CD4-positive, alpha-beta T cell treated with Interleukin-10 for 1 hour (primary cell): ENCODE data around the gene ADGRL2.

Experiments
- DNase-seq: peaks from one replicate; pipeline ENCODE4 v3.0.0-alpha.2; 2020

ADGRL2 gene

DNA sequence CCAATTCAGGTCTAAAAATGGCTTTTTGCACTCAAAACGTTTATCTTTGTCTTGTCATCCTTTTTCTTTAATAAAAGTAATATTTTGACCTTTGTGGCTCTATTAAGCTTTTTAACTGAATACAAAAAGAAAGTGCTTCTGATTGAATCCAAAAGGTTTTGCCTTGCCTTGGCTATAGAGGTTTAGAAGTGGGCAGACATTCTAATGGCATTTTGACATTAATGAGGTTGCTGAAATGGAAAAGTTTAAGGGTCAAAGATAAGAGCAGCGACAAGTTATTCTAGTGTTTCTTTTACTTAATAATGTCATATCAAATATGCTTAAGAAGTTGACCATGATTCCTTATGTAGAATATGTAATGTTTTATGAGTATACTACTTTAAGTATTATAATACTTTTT lies 120.2 kb downstream of the ADGRL2 start:
- DNase-seq: no peak

DNA sequence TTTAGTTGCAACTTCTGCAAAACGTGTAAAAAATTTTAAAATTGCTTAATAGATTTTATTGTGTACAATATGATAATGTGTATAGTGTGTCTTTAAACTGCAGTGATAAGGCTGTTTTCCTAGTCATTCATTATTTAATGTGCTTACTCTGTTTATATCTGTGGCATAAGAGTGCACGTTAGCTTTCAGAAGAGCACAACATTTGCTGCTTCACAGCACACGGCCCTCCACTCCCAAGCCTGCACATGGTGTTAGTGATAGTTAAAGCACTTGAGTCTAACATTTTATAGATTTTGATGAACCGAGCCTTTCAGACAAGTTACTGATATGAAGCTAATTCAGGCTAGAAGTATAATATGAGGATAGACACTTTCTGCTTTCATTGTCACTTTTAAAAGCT lies 120.6 kb downstream of the ADGRL2 start:
- DNase-seq: no peak

DNA sequence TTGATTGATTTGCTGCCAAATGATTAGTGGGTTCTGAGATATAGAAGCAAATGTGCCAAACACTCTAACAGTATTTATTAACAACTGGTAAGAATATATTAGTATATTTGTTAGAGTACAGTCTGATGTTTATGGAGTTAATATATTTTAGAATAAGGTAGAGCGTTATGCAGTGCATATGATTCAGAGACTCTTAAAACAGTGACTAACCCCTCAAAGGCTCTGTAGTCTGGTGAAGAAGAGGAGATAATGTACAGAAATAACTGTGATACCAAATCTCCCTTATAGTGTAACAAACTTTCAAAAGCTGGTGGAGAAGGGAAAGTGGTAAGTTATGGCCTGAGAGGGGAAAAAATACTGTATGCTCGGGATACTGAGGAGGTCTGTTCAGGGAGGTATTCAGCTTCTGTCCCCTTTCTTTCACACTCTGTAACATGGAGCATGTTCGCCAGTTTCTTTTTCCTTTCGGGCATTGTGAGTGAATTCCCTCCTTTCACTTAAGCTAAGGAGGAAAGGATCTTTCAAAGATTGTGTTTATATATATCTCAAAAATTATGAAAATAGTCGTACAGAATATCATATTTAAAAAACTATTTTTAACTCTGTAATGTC lies 121.2 kb downstream of the ADGRL2 start:
- no peak for DNase-seq

DNA sequence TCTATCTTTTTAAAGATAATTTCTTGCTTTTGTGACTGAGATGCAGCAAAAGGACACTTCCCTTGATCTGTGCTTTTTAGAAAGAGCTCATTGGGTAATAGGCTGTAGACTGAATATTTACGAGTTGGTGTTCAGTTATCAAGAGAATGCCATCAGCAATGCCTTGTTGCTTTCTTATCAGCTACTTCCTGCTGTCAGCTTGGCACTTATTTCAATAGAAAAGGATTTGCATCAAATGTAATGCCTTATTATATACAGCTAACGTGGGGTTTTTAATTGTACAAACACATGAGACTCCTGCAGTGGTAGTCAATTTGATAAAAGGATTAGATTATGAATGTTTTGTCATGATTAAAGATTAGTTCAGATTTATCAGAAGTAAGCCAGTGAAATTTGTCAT lies 122.2 kb downstream of the ADGRL2 start:
- DNase-seq: no peak

DNA sequence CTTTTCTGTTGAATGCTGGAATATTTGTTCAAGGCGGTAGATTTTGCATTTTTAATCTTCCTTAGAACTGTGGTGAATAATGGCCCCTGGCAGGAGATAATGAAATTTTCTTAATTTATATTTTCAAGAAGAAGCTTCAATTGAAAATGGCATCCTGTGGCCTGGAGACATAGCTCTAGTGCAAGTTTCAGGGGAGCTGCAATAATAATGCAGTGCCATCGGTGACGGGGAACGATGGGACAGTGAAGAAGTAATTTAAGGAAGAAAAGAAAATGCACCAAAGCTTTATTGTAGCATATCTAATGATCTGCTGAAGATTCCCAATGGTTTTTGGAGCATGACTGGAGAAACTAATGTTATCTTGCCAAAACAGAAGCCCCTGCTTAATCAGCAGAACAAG lies 128.4 kb downstream of the ADGRL2 start:
- DNase-seq: no peak

DNA sequence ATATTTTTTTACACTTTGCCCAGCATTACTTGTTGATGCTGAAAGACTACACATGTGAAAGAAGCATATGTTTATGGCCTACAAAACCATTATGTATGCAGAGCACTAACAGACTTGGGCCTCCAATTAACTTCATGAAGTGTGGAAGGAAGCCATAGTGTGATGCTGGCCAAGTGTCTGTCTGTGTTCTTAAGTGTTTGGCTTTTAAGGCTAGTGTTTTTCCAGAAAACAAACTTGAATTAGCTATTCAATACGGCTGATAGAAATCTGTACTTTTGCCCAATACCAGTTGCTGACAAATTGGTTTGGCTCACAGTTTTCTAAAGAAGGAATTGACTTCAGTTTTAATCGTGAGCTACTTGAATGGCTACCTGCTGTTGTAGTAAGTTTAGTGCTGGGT lies 136.1 kb downstream of the ADGRL2 start:
- no peak for DNase-seq

DNA sequence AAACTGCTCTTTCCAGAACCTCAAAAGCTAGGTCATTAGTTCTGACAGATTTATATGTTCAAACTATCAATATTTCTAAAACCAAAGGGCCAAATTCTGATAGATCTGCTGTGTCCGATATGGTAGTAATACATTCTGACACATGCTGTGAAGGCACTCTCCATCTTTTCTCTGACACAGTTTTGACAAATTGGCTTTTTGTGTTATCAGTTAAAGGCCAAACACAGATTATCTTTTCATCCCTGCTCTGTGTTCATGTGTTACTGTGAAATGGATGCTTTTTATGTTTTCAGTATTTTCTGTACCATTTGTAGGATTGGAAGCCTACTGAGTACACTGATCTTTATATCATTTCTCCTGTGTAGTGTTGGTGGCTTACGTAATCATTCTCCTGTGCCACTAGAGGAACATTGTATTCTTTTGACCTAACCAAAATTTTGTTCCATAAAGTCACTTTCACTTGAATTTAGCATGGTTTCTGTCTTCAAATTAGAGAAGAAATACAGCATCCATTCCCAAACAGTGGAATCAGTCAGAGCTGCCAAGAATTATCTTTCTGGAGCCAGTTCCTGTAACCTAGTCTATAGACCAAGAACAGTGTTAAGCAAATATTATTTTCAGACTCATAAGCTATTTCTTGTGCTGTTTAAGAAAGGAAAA lies 137.2 kb downstream of the ADGRL2 start:
- no peak for DNase-seq

DNA sequence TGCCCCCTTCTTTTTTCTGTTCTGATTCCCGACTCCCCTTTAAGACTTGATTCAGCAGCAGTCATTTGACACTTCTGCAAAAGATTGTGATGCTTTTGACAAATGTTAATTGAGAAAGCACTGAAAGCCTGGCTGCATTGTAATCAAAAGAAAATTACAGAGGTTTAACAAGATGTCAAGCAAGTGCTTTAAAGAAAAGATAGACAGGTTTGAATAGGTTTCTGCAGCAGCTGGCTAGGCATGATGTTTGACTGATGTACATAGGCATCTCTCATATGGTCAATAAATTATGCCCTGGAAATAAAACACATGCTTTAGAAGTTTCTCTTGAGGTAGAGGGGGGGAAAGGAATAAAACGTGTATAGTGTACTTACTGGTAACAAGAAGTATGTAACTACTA lies 147.8 kb downstream of the ADGRL2 start:
- no peak for DNase-seq

DNA sequence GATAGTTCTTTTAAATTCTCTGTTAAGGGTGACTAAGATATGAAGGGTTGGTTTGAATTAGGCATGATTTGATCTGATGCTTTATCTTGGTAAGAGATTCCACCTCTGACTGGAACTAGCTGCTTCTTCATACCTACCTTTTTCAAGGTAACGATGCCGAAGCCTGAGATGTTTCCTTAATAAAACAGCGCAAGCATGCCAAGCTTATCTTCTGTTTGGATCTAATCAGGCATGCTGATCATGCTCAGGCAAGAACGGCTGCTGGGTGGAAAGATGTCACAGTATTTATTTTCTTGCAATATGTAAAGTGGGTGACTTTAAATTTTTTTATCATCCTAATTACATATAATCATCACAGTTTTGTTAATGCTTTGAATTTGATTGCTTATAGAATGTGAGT lies 148.7 kb downstream of the ADGRL2 start:
- DNase-seq: no peak

DNA sequence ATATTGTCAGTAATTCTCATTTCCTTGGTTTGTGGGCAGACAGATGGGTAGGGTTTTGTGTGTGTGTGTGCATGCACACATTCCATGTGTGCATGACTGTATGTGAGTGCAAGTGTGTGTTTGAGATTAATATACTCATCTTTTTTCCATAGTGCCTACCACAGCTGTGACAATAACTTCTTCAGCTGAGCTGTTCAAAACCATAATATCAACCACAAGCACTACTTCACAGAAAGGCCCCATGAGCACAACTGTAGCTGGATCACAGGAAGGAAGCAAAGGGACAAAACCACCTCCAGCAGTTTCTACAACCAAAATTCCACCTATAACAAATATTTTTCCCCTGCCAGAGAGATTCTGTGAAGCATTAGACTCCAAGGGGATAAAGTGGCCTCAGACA lies 149.3 kb downstream of the ADGRL2 start:
- DNase-seq: no peak

DNA sequence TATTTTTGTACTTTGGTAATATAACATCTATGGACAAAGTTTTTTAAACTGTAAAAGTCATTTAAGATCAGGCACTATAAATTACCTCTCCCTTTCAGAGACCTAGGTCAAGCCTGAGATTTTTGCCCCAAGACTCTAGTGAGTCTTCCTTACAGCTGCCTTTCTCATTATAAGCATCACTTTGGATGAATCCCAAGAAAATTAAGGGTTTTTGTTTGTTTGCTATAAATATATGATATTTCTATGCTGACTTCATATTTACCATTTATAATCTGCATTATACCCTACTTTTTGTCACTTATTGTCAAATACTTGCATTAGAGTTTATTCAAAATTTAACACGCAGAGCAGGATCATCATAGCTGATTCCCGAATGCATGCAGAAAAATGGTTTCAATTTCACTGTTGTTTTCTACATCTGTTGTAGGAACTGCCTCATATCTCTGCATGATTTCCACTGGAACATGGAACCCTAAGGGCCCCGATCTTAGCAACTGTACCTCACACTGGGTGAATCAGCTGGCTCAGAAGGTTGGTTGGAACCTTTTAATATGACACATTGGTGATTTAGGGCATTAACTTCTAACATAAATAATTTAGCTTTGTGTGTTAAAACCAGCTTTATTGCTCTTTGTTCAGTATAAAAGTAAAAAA lies 150.0 kb downstream of the ADGRL2 start:
- no peak for DNase-seq

DNA sequence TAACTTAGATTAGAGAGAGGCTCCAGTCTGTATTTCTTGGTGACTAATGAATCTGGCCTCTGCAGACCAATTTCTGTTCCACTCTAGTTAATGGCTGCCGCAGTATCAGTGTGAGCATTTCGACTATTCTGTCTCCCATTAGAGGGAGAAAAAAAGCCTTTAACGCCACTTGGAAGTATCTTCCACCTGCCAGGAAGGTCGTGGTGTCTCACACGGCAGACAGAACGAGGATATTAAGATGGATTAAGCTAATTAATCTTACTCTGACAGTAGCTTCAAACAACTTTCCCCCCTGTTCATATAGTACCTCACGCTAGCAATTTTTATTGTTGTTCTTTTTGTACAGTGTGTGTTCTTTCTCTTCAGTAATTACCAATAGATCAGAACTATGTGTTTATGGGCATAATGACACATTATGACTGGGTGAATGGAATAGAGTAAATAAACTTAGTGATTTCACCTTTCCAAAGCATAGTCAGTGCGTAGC lies 153.8 kb downstream of the ADGRL2 start:
- DNase-seq: no peak

DNA sequence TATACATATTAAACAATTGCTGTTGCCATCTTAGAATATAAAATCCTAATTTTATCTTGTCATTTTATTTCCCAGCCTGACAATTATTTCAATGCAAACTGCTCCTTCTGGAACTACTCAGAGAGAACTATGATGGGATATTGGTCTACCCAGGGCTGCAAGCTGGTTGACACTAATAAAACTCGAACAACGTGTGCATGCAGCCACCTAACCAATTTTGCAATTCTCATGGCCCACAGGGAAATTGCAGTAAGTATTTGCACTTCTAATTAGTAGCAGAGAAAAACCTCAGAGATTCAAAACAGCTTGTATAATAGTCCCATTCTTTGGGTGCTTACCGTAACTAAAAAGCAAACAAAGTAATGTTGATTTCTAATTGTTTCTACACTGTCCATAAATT lies 167.2 kb downstream of the ADGRL2 start:
- DNase-seq: no peak

DNA sequence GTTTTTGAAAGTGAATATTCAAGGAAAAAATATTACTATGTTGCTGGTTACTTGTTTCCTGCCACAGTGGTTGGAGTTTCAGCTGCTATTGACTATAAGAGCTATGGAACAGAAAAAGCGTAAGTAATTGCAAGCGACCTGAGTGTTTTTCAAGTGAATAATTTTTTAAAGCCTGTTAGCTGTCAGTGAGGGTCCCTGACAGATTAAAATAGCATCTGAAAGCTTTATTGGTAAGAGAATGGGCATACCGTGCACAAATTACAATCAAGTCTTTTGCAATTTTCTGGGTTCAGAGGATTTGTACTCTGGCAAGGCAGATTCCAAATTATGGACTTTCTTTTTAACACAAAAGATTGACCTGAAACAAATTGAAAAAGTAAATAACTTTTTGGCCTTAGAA lies 169.7 kb downstream of the ADGRL2 start:
- DNase-seq: no peak

DNA sequence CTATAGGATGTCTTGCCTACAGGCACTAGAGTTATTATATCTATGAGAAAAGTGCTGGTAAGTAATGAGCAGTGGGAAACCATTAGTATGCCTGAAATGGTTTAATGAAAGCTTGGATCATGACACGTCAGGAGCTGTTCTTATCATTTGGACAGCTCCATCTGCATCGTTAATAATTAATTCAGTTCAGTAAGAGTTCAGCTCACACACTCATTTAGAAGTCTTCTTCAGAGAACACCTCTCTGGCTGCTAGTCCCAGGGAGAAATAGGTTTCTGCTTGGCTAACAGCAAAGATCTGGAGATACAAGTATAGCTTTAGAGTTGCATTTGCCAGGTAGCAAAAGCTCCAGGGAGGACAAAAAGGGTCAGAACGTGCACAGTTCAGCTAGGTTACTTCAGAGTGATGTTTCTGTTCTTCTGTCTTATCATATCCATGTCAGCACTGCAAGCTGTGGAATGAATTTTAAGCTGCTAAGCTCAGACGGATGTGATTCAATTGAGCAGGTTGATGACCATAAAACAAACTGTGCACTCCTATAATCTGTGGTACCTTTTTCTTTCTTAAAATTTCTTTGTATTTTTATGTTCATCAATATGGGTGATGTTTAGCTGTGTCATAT lies 173.6 kb downstream of the ADGRL2 start:
- DNase-seq: no peak

DNA sequence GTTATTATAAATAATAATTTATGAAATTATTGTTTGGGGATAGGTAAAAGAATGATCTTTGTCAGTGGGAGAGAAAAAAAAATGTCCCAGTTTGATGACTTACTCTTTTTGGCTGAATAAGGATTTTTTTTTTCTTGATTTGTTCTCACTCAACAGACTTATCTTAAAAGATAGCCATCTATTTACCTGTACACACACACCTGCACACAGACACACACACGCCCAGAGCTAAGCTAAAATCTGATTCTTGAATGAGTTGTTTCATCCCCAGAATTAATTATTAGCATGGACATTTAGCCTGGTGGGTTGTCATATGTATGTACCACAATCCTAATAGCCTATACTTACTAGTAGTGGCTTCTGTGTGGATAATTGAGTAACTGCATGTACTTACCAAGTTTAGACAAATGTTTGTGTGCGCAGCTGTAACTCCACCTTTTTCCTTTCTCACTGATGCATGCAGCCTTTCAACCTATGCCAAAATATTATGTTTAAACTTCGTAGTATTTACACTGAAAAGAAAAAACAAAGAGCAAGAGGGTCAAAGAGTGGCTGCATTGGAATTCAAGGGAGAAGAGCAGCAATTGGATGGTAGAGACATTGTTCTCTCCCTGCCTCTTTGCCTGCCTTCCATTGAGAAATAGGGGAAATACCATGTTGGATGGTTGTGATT lies 174.3 kb downstream of the ADGRL2 start:
- no peak for DNase-seq

DNA sequence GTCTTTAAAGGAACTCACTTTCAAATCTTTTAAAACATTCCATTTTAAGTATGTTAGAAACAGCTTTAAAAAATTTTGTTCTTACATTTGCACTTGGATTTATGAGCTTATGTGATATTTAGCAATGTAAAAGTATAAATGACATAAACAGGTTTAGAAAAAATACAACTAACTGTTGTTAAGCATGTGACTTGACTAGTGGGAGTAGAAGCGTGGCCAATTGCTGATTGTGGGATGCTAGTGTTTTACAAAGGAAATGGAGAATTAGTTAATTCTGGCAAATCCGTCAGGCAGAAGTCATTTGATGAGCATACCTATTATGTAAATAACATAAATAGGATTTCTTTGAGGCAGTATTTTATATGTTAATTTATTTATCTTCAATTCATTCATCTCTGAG lies 175.8 kb downstream of the ADGRL2 start:
- DNase-seq: no peak

DNA sequence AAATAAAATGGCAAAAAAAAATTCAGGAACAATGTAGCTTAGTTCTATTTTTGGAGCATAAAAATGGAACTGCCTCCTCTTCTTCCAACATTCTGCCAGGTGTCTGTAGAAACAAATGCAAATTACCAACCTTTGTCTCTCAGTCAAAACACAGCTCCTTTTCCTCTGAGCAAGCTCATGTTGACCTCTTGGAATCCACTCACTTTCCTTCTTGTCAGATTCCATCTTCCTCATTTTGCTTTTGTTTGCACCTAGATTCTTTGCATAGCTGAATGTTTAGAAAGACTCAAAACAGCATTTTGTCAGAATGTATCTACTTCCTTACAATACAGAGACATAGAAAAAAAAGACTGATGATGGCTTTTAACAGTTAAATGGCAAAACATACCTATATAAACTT lies 178.2 kb downstream of the ADGRL2 start:
- no peak for DNase-seq

DNA sequence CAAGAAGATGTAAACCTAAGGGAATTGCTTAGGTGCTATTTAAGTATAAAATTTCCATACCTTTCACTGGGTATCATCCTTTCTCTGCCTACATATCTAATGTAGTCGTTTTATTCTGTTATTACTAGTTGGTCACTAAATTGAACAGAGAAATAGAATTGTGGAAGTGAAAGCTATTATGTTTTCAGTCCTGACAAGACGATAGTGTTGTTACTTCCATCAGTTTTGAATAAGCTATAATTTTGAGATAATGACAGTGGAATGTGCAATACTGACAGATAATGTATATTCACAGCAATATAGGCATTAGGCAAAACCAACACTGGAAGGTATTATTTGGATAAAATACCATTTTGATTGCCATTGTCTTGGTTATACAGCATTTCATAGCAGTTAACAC lies 181.8 kb downstream of the ADGRL2 start:
- no peak for DNase-seq

DNA sequence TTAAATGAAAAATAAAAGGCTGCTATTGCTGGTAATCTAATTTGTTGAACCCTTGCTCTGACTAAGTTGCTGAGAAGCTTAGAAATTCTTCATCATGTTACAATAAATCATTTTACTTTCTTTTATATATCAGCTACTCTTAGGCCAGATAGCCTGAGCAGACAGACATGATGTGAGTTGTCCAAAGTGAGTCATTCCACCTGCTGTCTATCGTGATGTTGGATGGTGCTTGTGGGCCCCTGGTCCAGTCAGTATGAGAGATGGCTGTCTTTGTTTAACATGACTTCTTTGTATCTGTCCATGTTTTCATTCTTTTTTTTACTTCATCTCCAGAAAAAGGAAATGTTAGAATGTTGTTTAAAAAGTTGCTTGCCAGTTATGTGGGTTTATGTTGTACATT lies 188.8 kb downstream of the ADGRL2 start:
- DNase-seq: no peak

DNA sequence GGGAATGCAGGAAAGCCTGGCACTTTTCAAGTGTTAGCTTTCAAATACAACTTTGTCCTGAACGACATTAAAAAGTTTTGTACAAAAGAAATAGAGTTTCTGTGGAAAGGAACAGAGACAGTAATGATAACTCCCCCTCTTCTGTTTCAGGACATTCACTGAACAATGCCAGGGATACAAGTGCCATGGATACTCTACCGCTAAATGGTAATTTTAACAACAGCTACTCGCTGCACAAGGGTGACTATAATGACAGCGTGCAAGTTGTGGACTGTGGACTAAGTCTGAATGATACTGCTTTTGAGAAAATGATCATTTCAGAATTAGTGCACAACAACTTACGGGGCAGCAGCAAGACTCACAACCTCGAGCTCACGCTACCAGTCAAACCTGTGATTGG lies 189.5 kb downstream of the ADGRL2 start:
- no peak for DNase-seq

DNA sequence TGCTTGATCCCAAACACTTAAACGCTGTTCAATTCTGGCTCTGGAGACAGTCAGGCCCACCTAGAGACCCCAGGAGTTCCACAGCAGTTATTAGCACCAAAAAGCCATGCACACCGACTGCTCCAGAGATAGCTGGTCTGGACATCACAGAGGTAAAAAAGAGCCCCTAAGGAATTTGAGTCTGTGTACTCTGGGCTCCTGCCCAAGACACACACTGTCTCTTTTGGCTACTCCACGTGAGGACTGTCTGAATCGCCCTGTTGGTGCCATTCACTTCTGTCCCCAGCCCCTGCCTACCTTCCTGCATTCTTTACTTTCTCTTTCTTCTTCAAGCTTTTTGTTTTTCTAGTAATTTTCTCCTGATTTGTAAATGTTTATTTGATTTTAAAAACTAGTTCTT lies 197.4 kb downstream of the ADGRL2 start:
- no peak for DNase-seq

DNA sequence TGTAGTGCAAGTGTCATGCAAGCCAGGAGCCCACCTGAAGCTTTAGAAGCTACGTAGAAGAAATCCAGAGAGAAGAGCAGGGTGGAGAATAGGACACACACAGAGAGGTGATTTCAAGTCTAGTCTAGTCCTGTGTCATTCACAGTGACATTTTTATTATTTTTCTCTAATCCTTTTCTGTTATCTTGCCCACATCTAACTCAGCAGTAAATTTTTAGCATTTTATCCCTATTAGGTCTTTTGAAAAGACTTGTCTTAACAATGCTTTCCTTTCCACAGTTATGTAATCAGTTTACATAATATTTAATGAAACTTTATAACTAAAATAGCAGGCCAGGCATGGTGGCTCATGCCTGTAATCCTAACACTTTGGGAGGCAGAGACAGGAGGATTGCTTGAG lies 198.6 kb downstream of the ADGRL2 start:
- DNase-seq: no peak

DNA sequence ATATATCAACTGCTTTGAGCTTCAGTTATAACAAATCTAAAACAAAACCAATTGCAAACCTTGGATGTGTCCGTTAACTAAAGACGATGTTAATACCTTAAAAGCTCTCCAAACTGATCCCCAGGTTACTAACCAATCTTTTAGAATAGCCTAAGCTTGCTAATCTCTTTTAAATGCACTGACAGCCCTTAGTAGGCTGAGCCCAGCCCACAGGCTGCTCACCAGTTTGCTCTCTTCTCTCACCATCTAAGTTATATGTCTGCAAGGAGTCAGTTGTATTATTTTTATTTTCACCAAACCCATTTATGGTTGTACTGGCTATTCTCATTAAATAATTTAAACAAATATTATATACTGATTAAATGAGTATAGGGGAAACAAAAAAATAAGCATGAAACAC lies 199.5 kb downstream of the ADGRL2 start:
- DNase-seq: no peak
